Glutamatergic neuron (in vitro differentiated cells): Measurements from ENCODE around the gene MAU2. TPM values are rescaled to one million over a fixed set of nuclear protein-coding genes. Genes with fewer than 3 reads are reported as not detected.
"Not testable (repeated sequence)": the region's sequence is repeated elsewhere in the genome, so short reads cannot be mapped to it uniquely, and the experiment has no call there.

Experiments used
- DNase-seq: peaks from one replicate; pipeline ENCODE4 v3.0.0; 2022
- H3K27ac Mint-ChIP-seq: one replicate; pipeline ENCODE4 v1.8.0; 2020; ENCODE audit warnings: mild to moderate bottlenecking, mixed read lengths, inconsistent platforms; ENCODE audit not compliant: unreplicated experiment
- H3K27me3 Mint-ChIP-seq: one replicate; pipeline ENCODE4 v1.8.0; 2020; ENCODE audit warnings: mild to moderate bottlenecking, moderate library complexity, mixed read lengths, inconsistent platforms; ENCODE audit not compliant: unreplicated experiment
- H3K36me3 Mint-ChIP-seq: one replicate; pipeline ENCODE4 v1.8.0; 2020; ENCODE audit warnings: mild to moderate bottlenecking, mixed read lengths, inconsistent platforms; ENCODE audit not compliant: unreplicated experiment
- H3K4me1 Mint-ChIP-seq: one replicate; pipeline ENCODE4 v1.8.0; 2020; ENCODE audit warnings: mild to moderate bottlenecking, low read depth, mixed read lengths, inconsistent platforms; ENCODE audit not compliant: unreplicated experiment
- H3K4me3 Mint-ChIP-seq: one replicate; pipeline ENCODE4 v1.8.0; 2020; ENCODE audit warnings: mild to moderate bottlenecking, mixed read lengths, inconsistent platforms; ENCODE audit not compliant: unreplicated experiment
- H3K9me3 Mint-ChIP-seq: one replicate; pipeline ENCODE4 v1.8.0; 2020; ENCODE audit warnings: mild to moderate bottlenecking, moderate library complexity, mixed read lengths, inconsistent platforms; ENCODE audit not compliant: unreplicated experiment
- total RNA-seq: library from RNA; stranded (reverse); fragmentation: NEBNext Ultra II Directional; extraction: Animal tissue kit (Norgen Biotek cat#: 25700); gene quantifications from one replicate; pipeline ENCODE4 v1.2.1, GENCODE V29; 2021; ENCODE audit not compliant: unreplicated experiment
- TF ChIP-seq, protein P1 (sequence below): fragments of 200-600 bp; sonication (generic); IDR thresholded peaks from one replicate; pipeline ENCODE4 v1.5.0; 2021; ENCODE audit not compliant: partially characterized antibody, unreplicated experiment

The MAU2 gene
- total RNA-seq, 1 donor from 2014 or later = 107 TPM

DNA sequence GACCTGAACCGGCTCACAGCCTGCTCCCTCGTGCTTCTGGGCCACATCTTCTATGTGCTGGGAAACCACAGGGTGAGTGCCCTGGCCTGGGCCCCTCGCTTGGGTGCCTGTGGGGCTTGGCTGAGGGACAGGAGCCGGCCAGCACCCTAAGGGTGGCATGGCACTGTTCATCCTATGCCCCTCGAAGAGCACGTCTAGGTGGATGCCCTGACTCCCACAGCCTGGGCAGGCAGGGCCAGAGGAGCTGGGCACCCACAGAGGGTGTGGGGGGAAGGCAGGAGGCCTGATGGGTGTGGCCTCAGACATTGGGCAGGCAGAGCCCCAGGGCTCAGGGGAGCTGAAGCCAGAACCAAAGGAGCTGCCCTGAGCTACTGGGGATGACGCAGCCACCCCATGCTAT, 28.7 kb downstream of the MAU2 start:
- no peaks in the 10 kb centered on the region for H3K36me3 Mint-ChIP-seq
- TF ChIP-seq, protein P1, sequence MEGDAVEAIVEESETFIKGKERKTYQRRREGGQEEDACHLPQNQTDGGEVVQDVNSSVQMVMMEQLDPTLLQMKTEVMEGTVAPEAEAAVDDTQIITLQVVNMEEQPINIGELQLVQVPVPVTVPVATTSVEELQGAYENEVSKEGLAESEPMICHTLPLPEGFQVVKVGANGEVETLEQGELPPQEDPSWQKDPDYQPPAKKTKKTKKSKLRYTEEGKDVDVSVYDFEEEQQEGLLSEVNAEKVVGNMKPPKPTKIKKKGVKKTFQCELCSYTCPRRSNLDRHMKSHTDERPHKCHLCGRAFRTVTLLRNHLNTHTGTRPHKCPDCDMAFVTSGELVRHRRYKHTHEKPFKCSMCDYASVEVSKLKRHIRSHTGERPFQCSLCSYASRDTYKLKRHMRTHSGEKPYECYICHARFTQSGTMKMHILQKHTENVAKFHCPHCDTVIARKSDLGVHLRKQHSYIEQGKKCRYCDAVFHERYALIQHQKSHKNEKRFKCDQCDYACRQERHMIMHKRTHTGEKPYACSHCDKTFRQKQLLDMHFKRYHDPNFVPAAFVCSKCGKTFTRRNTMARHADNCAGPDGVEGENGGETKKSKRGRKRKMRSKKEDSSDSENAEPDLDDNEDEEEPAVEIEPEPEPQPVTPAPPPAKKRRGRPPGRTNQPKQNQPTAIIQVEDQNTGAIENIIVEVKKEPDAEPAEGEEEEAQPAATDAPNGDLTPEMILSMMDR = no peak
- no peaks in the 10 kb centered on the region for H3K4me1 Mint-ChIP-seq
- H3K27ac Mint-ChIP-seq = no peak overlapping the region
- H3K4me3 Mint-ChIP-seq = no peak overlapping the region
- DNase-seq = no peak
- H3K27me3 Mint-ChIP-seq = peaks cover 2% of the 10 kb centered on the region
- H3K9me3 Mint-ChIP-seq = peaks cover 9% of the 10 kb centered on the region

DNA sequence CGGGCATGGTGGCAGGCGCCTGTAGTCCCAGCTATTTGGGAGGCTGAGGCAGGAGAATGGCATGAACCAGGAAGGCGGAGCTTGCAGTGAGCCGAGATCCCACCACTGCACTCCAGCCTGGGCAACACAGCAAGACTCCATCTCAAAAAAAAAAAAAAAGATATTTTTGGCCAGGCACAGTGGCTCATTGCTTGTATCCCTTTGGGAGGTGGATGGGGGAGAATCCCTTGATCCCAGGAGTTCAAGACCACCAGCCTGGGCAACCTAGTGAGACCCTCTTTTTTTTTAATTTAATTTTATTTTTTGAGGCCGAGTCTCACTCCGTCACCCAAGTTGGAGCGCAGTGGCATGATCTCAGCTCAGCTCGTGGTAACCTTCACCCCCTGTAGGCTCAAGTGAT, 30.1 kb downstream of the MAU2 start:
- not testable (repeated sequence) for H3K27ac Mint-ChIP-seq, H3K4me3 Mint-ChIP-seq, H3K9me3 Mint-ChIP-seq, DNase-seq, H3K4me1 Mint-ChIP-seq, H3K36me3 Mint-ChIP-seq, H3K27me3 Mint-ChIP-seq

DNA sequence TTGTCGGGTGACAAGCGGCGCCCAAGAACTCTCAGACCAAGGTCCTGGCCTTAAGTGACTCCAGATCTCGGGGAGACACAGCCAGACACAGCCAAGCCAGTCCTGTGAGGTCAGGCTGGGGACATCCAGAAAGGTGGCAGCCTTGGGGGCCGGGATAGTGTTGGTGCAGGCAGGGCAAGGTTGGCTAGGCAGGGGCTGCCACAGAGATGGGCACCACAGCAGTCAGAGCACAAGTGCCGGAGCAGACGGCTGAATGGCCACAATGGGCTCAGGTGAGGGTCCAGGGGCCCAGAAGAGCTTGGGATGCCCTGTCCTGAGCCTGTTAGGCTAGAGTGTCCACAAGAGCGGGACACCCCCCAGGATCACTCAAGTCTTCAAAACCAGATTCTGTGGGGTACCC, 32.2 kb downstream of the MAU2 start:
- TF ChIP-seq, protein P1 = no peak
- peaks cover 2% of the 10 kb centered on the region for H3K4me1 Mint-ChIP-seq
- peaks cover 2% of the 10 kb centered on the region for H3K27me3 Mint-ChIP-seq
- H3K27ac Mint-ChIP-seq = no peak overlapping the region
- H3K9me3 Mint-ChIP-seq = peaks cover 4% of the 10 kb centered on the region
- no peak for DNase-seq
- no peak overlapping the region for H3K4me3 Mint-ChIP-seq
- H3K36me3 Mint-ChIP-seq = peaks cover 5% of the 10 kb centered on the region

DNA sequence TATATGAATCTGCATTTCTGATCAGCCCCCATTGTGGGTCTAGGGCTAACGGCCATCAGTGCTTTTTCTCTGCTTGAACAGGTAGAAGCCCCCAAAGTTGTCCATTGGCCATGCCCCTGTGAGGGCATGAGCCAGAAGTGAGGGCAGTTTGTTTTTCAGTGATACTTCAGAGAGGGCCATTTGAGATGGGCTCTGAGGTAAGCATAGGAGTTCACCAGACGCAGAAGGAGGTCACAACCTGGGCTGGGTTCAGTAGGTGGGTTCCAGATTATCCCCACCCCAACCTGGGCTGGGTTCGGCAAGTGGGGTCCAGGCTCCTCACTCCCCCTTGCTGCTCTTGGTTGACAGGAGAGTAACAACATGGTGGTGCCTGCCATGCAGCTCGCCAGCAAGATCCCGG, 33.4 kb downstream of the MAU2 start:
- peaks cover 3% of the 10 kb centered on the region for H3K4me1 Mint-ChIP-seq
- H3K27ac Mint-ChIP-seq = no peak overlapping the region
- no peak for DNase-seq
- peaks cover 2% of the 10 kb centered on the region for H3K27me3 Mint-ChIP-seq
- H3K36me3 Mint-ChIP-seq = peaks cover 5% of the 10 kb centered on the region
- TF ChIP-seq, protein P1 = no peak
- peaks cover 4% of the 10 kb centered on the region for H3K9me3 Mint-ChIP-seq
- H3K4me3 Mint-ChIP-seq = no peak overlapping the region

DNA sequence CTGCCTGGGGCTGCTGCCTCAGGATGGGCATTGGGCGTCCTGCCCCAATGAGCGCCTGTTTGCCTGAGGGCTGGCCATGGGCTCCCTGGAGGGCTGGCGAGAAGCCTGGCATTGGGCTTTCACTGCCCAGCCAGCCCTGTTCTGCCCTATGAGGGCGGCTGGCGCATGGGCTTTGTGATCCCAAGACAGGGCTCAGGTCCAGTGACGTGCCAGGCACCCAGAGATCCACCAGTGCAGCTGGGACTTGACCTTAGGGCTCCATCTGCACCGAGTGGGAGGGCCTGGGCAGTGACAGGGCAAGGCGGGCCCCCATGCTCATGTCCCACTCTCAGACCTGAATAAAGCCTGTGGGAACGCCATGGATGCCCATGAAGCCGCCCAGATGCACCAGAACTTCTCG, 34.3 kb downstream of the MAU2 start:
- TF ChIP-seq, protein P1 = no peak

More for the DNA sequence above, 34.3 kb downstream of the MAU2 start:
- Mint-ChIP-seq H3K36me3 (peaks cover 5% of the 10 kb centered on the region), H3K4me3 (no peak overlapping the region), H3K4me1 (peaks cover 3% of the 10 kb centered on the region), H3K27ac (no peak overlapping the region), H3K27me3 (peaks cover 2% of the 10 kb centered on the region), H3K9me3 (peaks cover 4% of the 10 kb centered on the region)
- no peak for DNase-seq
